GOT3 (cell line): ENCODE results near the gene HECW1.

Experiments
- DNase-seq: peaks from one replicate; lab custom pipeline; 2025; ENCODE audit warnings: mixed read lengths; lab: John Stamatoyannopoulos, UW

HECW1 gene

DNA sequence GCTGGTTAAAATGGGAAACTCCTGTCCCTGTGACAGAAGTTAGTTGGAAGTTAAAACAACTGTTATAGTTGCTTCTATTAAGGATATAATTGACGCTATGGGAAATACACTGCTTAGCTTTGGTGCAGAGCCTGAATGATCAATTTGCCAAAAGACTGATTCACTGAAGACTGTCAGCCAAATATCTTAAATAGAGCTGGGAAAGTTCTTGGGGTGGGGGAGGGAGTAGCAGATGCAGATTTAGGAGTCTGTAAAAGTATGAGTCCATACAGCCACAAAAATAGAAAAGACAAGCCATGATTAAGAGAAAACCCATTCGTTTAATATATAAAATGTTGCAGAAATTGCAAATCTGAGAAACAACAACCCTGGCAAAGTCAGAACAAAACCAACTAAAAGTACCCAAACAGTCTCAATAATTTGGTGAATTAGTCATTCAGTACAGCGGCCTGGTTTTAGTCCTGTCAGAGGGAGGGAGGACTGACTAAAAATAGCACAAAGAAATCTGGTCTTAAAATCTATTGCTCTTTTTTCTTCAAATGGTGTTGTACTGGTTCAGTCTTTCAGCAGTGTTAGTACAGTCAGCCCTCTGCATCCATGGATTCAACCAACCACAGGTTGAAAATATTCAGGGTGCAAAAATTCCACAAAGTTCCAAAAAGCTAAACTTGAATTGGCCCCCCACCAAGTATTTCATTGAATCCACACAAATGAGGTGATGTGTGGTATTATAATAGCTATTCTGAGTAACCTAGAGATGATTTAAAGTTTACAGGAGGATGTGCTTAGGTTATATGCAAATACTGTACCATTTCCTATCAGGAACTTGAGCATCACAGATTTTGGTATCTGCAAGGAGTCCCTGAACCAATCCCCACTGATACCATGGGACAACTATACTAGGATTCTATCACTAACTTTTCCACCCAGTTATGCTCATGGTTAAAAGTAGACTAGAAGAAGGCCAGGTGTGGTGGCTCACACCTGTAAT is 500.4 kb downstream of the HECW1 start:
- DNase-seq = no peak
